Prostate gland (tissue), 2 donors: ENCODE results near the gene CTPS2.

ENCODE experiments used
- CTCF ChIP-seq, 4 experiments: fragments of 200-600 bp in 2 of 4; fragments of 450-650 bp in 2 of 4; sonication (generic) in 2 of 4; IDR thresholded peaks; 1 replicate in 3 of 4; 2 replicates in 1 of 4; pipeline ENCODE4 v1.5.1; 2016 to 2019; ENCODE audit warnings: antibody characterized with exemption in 4 of 4, mild to moderate bottlenecking in 2 of 4, moderate library complexity in 2 of 4
- POLR2A ChIP-seq: fragments of 450-650 bp; IDR thresholded peaks from one replicate; pipeline ENCODE4 v1.6.1; 2016; ENCODE audit warnings: antibody characterized with exemption, mild to moderate bottlenecking
- POLR2AphosphoS5 ChIP-seq: sonication (generic); formaldehyde crosslinking; IDR thresholded peaks from one replicate; pipeline ENCODE4 v1.6.1; 2017; ENCODE audit warnings: antibody characterized with exemption

GRCh38 chrX:16727637-16728036 is 15.2 kb upstream of the CTPS2 start:
- no peak for TF ChIP-seq CTCF (IDR thresholded peaks at IDR 0.05)
- TF ChIP-seq POLR2A: no peak
- peak; percentile 5 for TF ChIP-seq POLR2AphosphoS5
